ENCODE measurements around the gene WIPI1. TPM values are rescaled to one million over a fixed set of nuclear protein-coding genes. Genes with fewer than 3 reads are reported as not detected.

WIPI1 gene
- total RNA-seq, 1 experiment from 2014 or later = 20.2 TPM

GRCh38 chr17:68383120-68383442 is 74.2 kb downstream of the WIPI1 start:
- no peak for TF ChIP-seq EZH2 (IDR thresholded peaks at IDR 0.05; ENCODE audit: low read length, unreplicated experiment)
- TF ChIP-seq, protein P1, sequence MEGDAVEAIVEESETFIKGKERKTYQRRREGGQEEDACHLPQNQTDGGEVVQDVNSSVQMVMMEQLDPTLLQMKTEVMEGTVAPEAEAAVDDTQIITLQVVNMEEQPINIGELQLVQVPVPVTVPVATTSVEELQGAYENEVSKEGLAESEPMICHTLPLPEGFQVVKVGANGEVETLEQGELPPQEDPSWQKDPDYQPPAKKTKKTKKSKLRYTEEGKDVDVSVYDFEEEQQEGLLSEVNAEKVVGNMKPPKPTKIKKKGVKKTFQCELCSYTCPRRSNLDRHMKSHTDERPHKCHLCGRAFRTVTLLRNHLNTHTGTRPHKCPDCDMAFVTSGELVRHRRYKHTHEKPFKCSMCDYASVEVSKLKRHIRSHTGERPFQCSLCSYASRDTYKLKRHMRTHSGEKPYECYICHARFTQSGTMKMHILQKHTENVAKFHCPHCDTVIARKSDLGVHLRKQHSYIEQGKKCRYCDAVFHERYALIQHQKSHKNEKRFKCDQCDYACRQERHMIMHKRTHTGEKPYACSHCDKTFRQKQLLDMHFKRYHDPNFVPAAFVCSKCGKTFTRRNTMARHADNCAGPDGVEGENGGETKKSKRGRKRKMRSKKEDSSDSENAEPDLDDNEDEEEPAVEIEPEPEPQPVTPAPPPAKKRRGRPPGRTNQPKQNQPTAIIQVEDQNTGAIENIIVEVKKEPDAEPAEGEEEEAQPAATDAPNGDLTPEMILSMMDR (conservative IDR thresholded peaks at IDR 0.05; ENCODE audit: low read depth, low read length) = no peak
- no peak for TF ChIP-seq EZH2phosphoT487 (IDR thresholded peaks at IDR 0.05; ENCODE audit: borderline replicate concordance, low read length)
- Histone ChIP-seq H3K4me3 (ENCODE audit: low read length) (no peak overlapping the region), H3F3A (ENCODE audit: low read length, unreplicated experiment) (no peaks in the 10 kb centered on the region), H3K4me2 (ENCODE audit: low read length) (no peak overlapping the region), H3K36me3 (ENCODE audit: low read depth, low read length) (no peaks in the 10 kb centered on the region), H3K9me3 (ENCODE audit: low read length) (no peaks in the 10 kb centered on the region), H3K27ac (ENCODE audit: low read length) (peak overlapping the region; percentile 82; the same call in 1 of the 2 replicates), H2AFZ (ENCODE audit: low read length) (no peak overlapping the region), H3K27me3 (ENCODE audit: low read length) (no peaks in the 10 kb centered on the region), H4K20me1 (ENCODE audit: low read length) (no peaks in the 10 kb centered on the region), H3K9me2 (replicated peaks; ENCODE audit: low read length) (no peaks in the 10 kb centered on the region), H3K79me2 (ENCODE audit: low read length) (no peaks in the 10 kb centered on the region), H3K9ac (ENCODE audit: low read length) (peak overlapping the region; percentile 65), H3K4me1 (ENCODE audit: insufficient read depth, low read length) (peaks cover 51% of the 10 kb centered on the region)
- intact Hi-C loops (cut with micrococcal nuclease) = no loop called here
- BruUV-seq (replicated peaks) = no TSS peak
- DNase-seq (no peak), ATAC-seq (no peak)
- CTCF ChIA-PET = no interaction called here
- POLR2A ChIA-PET (ENCODE audit: unreplicated experiment) = interaction anchor here (0.7 kb wide), 1 partner anchor 284 kb away, joined by 7 read pairs; no protein-coding TSS in a partner anchor

DNA sequence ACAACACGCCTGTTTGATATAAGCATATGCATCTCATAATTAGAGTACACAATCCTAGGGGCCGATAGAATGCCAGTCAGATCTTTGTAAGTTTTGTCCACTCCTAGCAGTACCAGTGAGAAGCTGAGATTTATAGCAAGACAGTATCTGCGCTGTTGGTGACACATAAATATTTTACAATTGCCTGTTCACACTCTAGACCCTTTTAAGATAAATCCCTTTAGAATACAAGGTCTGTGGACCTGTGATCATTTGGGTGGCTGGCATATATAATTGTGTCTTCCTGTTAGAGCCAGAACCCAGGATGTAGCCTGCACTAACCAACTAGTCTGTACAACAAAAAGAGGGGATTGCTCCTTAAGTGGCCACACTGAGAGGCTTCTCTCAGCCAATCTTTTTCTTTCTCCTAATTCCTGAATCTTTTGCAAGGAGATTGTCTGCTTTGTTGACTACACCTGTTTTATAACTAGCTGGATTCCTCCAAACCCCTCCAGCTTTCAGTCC is 74.7 kb downstream of the WIPI1 start:
- Histone ChIP-seq H3K4me2 (ENCODE audit: low read length) (no peak overlapping the region), H3K36me3 (ENCODE audit: low read depth, low read length) (no peaks in the 10 kb centered on the region), H4K20me1 (ENCODE audit: low read length) (no peaks in the 10 kb centered on the region), H3K79me2 (ENCODE audit: low read length) (no peaks in the 10 kb centered on the region), H3K4me1 (ENCODE audit: insufficient read depth, low read length) (peaks cover 55% of the 10 kb centered on the region), H2AFZ (ENCODE audit: low read length) (no peak overlapping the region), H3K27ac (ENCODE audit: low read length) (peak overlapping the region; percentile 82), H3K4me3 (ENCODE audit: low read length) (no peak overlapping the region), H3K9me2 (replicated peaks; ENCODE audit: low read length) (no peaks in the 10 kb centered on the region), H3F3A (ENCODE audit: low read length, unreplicated experiment) (no peaks in the 10 kb centered on the region), H3K27me3 (ENCODE audit: low read length) (no peaks in the 10 kb centered on the region), H3K9ac (ENCODE audit: low read length) (peak overlapping the region; percentile 65), H3K9me3 (ENCODE audit: low read length) (no peaks in the 10 kb centered on the region)
- ChIA-PET CTCF (no interaction called here), POLR2A (ENCODE audit: unreplicated experiment) (interaction anchor here (0.7 kb wide), 1 partner anchor 283 kb away, joined by 7 read pairs; no protein-coding TSS in a partner anchor)
- TF ChIP-seq, protein P1 (conservative IDR thresholded peaks at IDR 0.05; ENCODE audit: low read depth, low read length) = no peak
- TF ChIP-seq EZH2phosphoT487 (IDR thresholded peaks at IDR 0.05; ENCODE audit: borderline replicate concordance, low read length) = no peak
- no peak for TF ChIP-seq EZH2 (IDR thresholded peaks at IDR 0.05; ENCODE audit: low read length, unreplicated experiment)
- no TSS peak for BruUV-seq (replicated peaks)
- ATAC-seq = no peak
- DNase-seq = no peak
- intact Hi-C loops (cut with micrococcal nuclease) = no loop called here

- H3K9ac ChIP-seq (ENCODE audit: low read length) = peak overlapping the region; percentile 83
- no peaks in the 10 kb centered on the region for H3K9me3 ChIP-seq (ENCODE audit: low read length)
- ChIA-PET POLR2A (ENCODE audit: unreplicated experiment) (no interaction called here), CTCF (interaction anchor here (1.0 kb wide), 1 partner anchor 18 kb away, joined by 3 read pairs; no protein-coding TSS in a partner anchor)
- peaks cover 57% of the 10 kb centered on the region for H3K4me1 ChIP-seq (ENCODE audit: insufficient read depth, low read length)
- ATAC-seq = peak; percentile 63
- intact Hi-C loops (cut with micrococcal nuclease) = no loop called here
- no peaks in the 10 kb centered on the region for H3K36me3 ChIP-seq (ENCODE audit: low read depth, low read length)
- TSS peak; percentile 91 for BruUV-seq (replicated peaks)
- peak; percentile 98 for DNase-seq
- no peaks in the 10 kb centered on the region for H3F3A ChIP-seq (ENCODE audit: low read length, unreplicated experiment)
- no peaks in the 10 kb centered on the region for H3K9me2 ChIP-seq (replicated peaks; ENCODE audit: low read length)
- H2AFZ ChIP-seq (ENCODE audit: low read length) = no peak overlapping the region
- peak overlapping the region; percentile 93 for H3K27ac ChIP-seq (ENCODE audit: low read length)
- peak overlapping the region; percentile 64 for H3K4me2 ChIP-seq (ENCODE audit: low read length)
- H4K20me1 ChIP-seq (ENCODE audit: low read length) = no peaks in the 10 kb centered on the region
- no peaks in the 10 kb centered on the region for H3K79me2 ChIP-seq (ENCODE audit: low read length)
- no peaks in the 10 kb centered on the region for H3K27me3 ChIP-seq (ENCODE audit: low read length)
- H3K4me3 ChIP-seq (ENCODE audit: low read length) = no peak overlapping the region; the same call in 1 of the 2 replicates
- TF ChIP-seq, protein P1 (conservative IDR thresholded peaks at IDR 0.05; ENCODE audit: low read depth, low read length) = no peak
- no peak for TF ChIP-seq EZH2 (IDR thresholded peaks at IDR 0.05; ENCODE audit: low read length, unreplicated experiment)
- TF ChIP-seq EZH2phosphoT487 (IDR thresholded peaks at IDR 0.05; ENCODE audit: borderline replicate concordance, low read length) = peak; percentile 66; the same call in 1 of the 2 replicates
Observed at GRCh38 chr17:68381076-68381900, 76.0 kb downstream of the WIPI1 start.

Measured in PC-3 (cell line).